Endothelial cell of umbilical vein (primary cell): Measurements from ENCODE around the gene OR56B4. TPM values are rescaled to one million over a fixed set of nuclear protein-coding genes. Genes with fewer than 3 reads are reported as not detected.

Experiments used
- BruUV-seq: library from RNA; stranded (reverse); fragments of 400-500 nt; replicated peaks from 2 replicates; lab custom pipeline; 2021; lab: Mats Ljungman, UMichigan
- CTCF ChIA-PET: fragments of 300-600, 350-600 bp; sonication (Branson Sonifier 250); formaldehyde crosslinking; loops from one replicate; lab custom pipeline; 2021; ENCODE audit warnings: antibody characterized with exemption, inconsistent platforms; lab: Charles Lee
- POLR2A ChIA-PET: fragments of 300-600, 350-600 bp; sonication (Branson Sonifier 250); formaldehyde crosslinking; loops from one replicate; lab custom pipeline; 2021; ENCODE audit warnings: antibody characterized with exemption, inconsistent platforms; lab: Charles Lee
- DNase-seq: peaks from one replicate; pipeline ENCODE4 v3.0.0-alpha.2; 2011; ENCODE audit warnings: low read depth, low spot score
- FAIRE-seq: peaks from 2 replicates; lab custom pipeline; 2011; peaks lifted over from hg19 to GRCh38; lab: Jason Lieb, UNC
- H2AFZ ChIP-seq: 2 replicates; pipeline ENCODE4 v1.6.0; 2012; ENCODE audit warnings: low read depth, low read length, control low read depth, inconsistent platforms
- H3K27ac ChIP-seq: 2 replicates; pipeline ENCODE4 v1.5.1; 2011; ENCODE audit warnings: low read depth, mild to moderate bottlenecking, control low read depth, low read length, moderate library complexity; ENCODE audit not compliant: insufficient read depth
- H3K27me3 ChIP-seq, 2 experiments: 2 replicates each; pipeline versions ENCODE4 v1.6.0 to v1.6.1; 2011; ENCODE audit warnings: low read length in 2 of 2, mixed read lengths in 1 of 2; ENCODE audit not compliant: control insufficient read depth in 2 of 2, insufficient read depth in 2 of 2
- H3K36me3 ChIP-seq, 2 experiments: 2 replicates in 1 of 2; 3 replicates in 1 of 2; pipeline ENCODE4 v1.5.1; 2011; ENCODE audit warnings: low read length in 2 of 2, mild to moderate bottlenecking in 1 of 2, moderate library complexity in 1 of 2; ENCODE audit not compliant: control insufficient read depth in 2 of 2, insufficient read depth in 2 of 2; ENCODE audit errors: extremely low read depth in 1 of 2
- H3K4me1 ChIP-seq: 3 replicates; pipeline ENCODE4 v1.5.1; 2011; ENCODE audit warnings: mild to moderate bottlenecking, low read length; ENCODE audit not compliant: control insufficient read depth, insufficient read depth; ENCODE audit errors: extremely low read depth
- H3K4me2 ChIP-seq: 2 replicates; pipeline ENCODE4 v1.6.1; 2011; ENCODE audit warnings: low read length, control low read depth, mixed read lengths; ENCODE audit not compliant: insufficient read depth
- H3K4me3 ChIP-seq, 3 experiments: fragments of 200-600 bp in 1 of 3; sonication (generic), shearing (Covaris generic) in 1 of 3; replicated peaks in 1 of 3; 2 replicates each; pipeline ENCODE4 v1.5.1; 2011 to 2016; ENCODE audit warnings: control low read depth in 3 of 3, low read length in 3 of 3, mild to moderate bottlenecking in 2 of 3, inconsistent platforms in 1 of 3, low read depth in 1 of 3, moderate library complexity in 1 of 3; ENCODE audit not compliant: insufficient read depth in 1 of 3
- H3K79me2 ChIP-seq: 2 replicates; pipeline ENCODE4 v1.6.0; 2012; ENCODE audit warnings: low read length, inconsistent platforms; ENCODE audit not compliant: control insufficient read depth, insufficient read depth
- H3K9ac ChIP-seq: replicated peaks from 2 replicates; pipeline ENCODE3; 2011; ENCODE audit warnings: low read length, control low read depth; ENCODE audit not compliant: insufficient read depth; ENCODE audit errors: extremely low read depth
- H3K9me1 ChIP-seq: replicated peaks from 3 replicates; pipeline ENCODE4 v1.6.0; 2011; ENCODE audit warnings: mild to moderate bottlenecking, low read length; ENCODE audit not compliant: control insufficient read depth, insufficient read depth; ENCODE audit errors: extremely low read depth
- H3K9me3 ChIP-seq: replicated peaks from 2 replicates; pipeline ENCODE4 v1.5.1; 2012; ENCODE audit warnings: low read length, inconsistent platforms; ENCODE audit not compliant: control insufficient read depth, insufficient read depth
- H4K20me1 ChIP-seq: replicated peaks from 2 replicates; pipeline ENCODE3; 2011; ENCODE audit warnings: mild to moderate bottlenecking, low read length; ENCODE audit not compliant: control insufficient read depth, insufficient read depth; ENCODE audit errors: extremely low read depth
- EZH2 ChIP-seq: IDR thresholded peaks from 2 replicates; pipeline ENCODE4 v1.6.1; 2012; ENCODE audit warnings: borderline replicate concordance, low read depth, mild to moderate bottlenecking, moderate library complexity, low read length, inconsistent platforms; ENCODE audit not compliant: severe bottlenecking
- FOS ChIP-seq: IDR thresholded peaks from 2 replicates; pipeline ENCODE4 v1.6.1; 2011; ENCODE audit warnings: mild to moderate bottlenecking, low read length, moderate library complexity, borderline replicate concordance; ENCODE audit not compliant: insufficient read depth
- GATA2 ChIP-seq: IDR thresholded peaks from 2 replicates; pipeline ENCODE4 v1.7.0; 2011; ENCODE audit warnings: low read depth, mild to moderate bottlenecking, moderate library complexity, mixed read lengths, low read length; ENCODE audit not compliant: insufficient read length, insufficient read depth
- JUN ChIP-seq: IDR thresholded peaks from 2 replicates; pipeline ENCODE4 v1.6.1; 2011; ENCODE audit warnings: borderline replicate concordance, low read depth; ENCODE audit not compliant: insufficient read length, insufficient read depth
- MYC ChIP-seq: IDR thresholded peaks from one replicate; pipeline ENCODE4 v1.6.1; 2011; ENCODE audit warnings: mild to moderate bottlenecking, low read depth, low read length
- POLR2A ChIP-seq: IDR thresholded peaks from 2 replicates; pipeline ENCODE4 v1.6.1; 2012; ENCODE audit warnings: low read depth, mild to moderate bottlenecking, control low read depth, low read length
- POLR2AphosphoS5 ChIP-seq: IDR thresholded peaks from 2 replicates; pipeline ENCODE4 v1.6.1; 2012; ENCODE audit warnings: low read depth, mild to moderate bottlenecking, control low read depth, low read length, moderate library complexity; ENCODE audit not compliant: insufficient read depth
- dilution Hi-C: fragments of 300-500 bp; cut with MboI; formaldehyde crosslinking; loops from one replicate; pipeline ENCODE4 v1.15.0; 2019; ENCODE audit warnings: low sequenced_read_pairs; ENCODE audit not compliant: extremely low pct_ligation_motif_present
- intact Hi-C: fragments of 100-400 bp; cut with micrococcal nuclease; formaldehyde crosslinking; loops from one replicate; pipeline ENCODE4 v1.10.0; 2022
- polyA plus RNA-seq, 4 experiments: library from polyadenylated mRNA; depleted of rRNA in 3 of 4; stranded (reverse) in 3 of 4; unstranded in 1 of 4; fragments of >200 nt; gene quantifications; 2 replicates each; pipeline versions ENCODE4 v1.2.1 to v1.2.3, GENCODE V29; 2011 to 2012; ENCODE audit warnings: missing spikeins in 1 of 4
- total RNA-seq: library from RNA; stranded (reverse); gene quantifications from 2 replicates; pipeline ENCODE4 v1.2.3, GENCODE V29; 2021
- TF ChIP-seq, protein P1 (sequence below), 2 donors: IDR thresholded peaks; 1 replicate in 1 of 2; 2 replicates in 1 of 2; pipeline ENCODE4 v1.5.1; 2011; ENCODE audit warnings: low read length in 2 of 2, mild to moderate bottlenecking in 2 of 2, moderate library complexity in 2 of 2, control low read depth in 1 of 2, inconsistent platforms in 1 of 2, low read depth in 1 of 2; ENCODE audit not compliant: insufficient read depth in 1 of 2; ENCODE audit errors: extremely low read depth in 1 of 2
- TF ChIP-seq, protein P2 (sequence below): IDR thresholded peaks from 2 replicates; pipeline ENCODE4 v1.6.1; 2011; ENCODE audit not compliant: insufficient read depth, insufficient read length

OR56B4 gene
- total and polyA plus RNA-seq, 2 donors (not counting 3 experiments of a cell fraction or from before 2014, with no cell fraction given), result not detected

DNA sequence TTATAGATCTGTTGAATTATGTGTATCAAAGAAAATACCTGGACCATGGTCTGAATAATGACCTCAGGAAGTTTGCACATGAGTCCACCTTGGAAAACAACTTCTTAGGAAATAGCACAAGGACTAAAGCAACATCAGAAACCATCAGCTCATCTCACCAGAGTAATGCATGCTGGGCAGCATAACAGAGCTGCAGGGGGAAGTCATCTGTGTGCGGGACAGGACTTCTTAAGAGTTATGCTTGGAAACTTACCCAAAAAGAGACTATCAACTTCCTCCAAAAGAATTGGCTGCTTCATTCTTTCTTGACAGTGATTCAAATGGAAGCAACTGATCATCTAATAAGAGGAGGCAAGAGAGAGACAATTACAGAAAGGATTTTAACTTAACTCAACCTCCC lies 2.5 kb downstream of the OR56B4 start:
- Histone ChIP-seq H3K9me3 (no peaks in the 10 kb centered on the region), H3K9me1 (no peaks in the 10 kb centered on the region), H4K20me1 (no peaks in the 10 kb centered on the region), H3K4me2 (no peak overlapping the region), H3K36me3 (no peaks in the 10 kb centered on the region), H2AFZ (no peak overlapping the region), H3K27ac (no peak overlapping the region), H3K9ac (no peak overlapping the region), H3K4me3 (no peak overlapping the region), H3K27me3 (peaks cover 0 to 12% of the 10 kb centered on the region in 2 experiments), H3K4me1 (no peaks in the 10 kb centered on the region), H3K79me2 (no peaks in the 10 kb centered on the region)
- dilution Hi-C loops (no loop called here), intact Hi-C loops (no loop called here)
- TF ChIP-seq JUN, result no peak
- TF ChIP-seq GATA2, result no peak
- TF ChIP-seq, protein P1, sequence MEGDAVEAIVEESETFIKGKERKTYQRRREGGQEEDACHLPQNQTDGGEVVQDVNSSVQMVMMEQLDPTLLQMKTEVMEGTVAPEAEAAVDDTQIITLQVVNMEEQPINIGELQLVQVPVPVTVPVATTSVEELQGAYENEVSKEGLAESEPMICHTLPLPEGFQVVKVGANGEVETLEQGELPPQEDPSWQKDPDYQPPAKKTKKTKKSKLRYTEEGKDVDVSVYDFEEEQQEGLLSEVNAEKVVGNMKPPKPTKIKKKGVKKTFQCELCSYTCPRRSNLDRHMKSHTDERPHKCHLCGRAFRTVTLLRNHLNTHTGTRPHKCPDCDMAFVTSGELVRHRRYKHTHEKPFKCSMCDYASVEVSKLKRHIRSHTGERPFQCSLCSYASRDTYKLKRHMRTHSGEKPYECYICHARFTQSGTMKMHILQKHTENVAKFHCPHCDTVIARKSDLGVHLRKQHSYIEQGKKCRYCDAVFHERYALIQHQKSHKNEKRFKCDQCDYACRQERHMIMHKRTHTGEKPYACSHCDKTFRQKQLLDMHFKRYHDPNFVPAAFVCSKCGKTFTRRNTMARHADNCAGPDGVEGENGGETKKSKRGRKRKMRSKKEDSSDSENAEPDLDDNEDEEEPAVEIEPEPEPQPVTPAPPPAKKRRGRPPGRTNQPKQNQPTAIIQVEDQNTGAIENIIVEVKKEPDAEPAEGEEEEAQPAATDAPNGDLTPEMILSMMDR (IDR thresholded peaks at IDR 0.05; ENCODE audit: extremely low read depth in 1 of 2, insufficient read depth in 1 of 2, low read depth in 1 of 2, low read length in 2 of 2), result no peak
- TF ChIP-seq POLR2AphosphoS5, result no peak
- no peak for TF ChIP-seq EZH2
- TF ChIP-seq, protein P2, sequence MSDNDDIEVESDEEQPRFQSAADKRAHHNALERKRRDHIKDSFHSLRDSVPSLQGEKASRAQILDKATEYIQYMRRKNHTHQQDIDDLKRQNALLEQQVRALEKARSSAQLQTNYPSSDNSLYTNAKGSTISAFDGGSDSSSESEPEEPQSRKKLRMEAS, result no peak
- no peak for TF ChIP-seq POLR2A
- TF ChIP-seq MYC, result no peak
- TF ChIP-seq FOS, result no peak
- no TSS peak for BruUV-seq
- CTCF ChIA-PET, result no interaction called here
- FAIRE-seq, result no peak
- no peak for DNase-seq
- POLR2A ChIA-PET, result no interaction called here
